K562 (cell line): ENCODE results near the gene ZG16B. TPM values are rescaled to one million over a fixed set of nuclear protein-coding genes. Genes with fewer than 3 reads are reported as not detected.

Source experiments
- CEBPG ChIP-seq, 3 experiments: fragments of 200-800 bp in 1 of 3; sonication (Bioruptor generic) in 1 of 3; sonication (generic) in 1 of 3; formaldehyde crosslinking in 1 of 3; IDR thresholded peaks in 2 of 3; conservative IDR thresholded peaks in 1 of 3; 2 replicates each; pipeline versions ENCODE4 v1.6.1 to v1.8.0; 2016 to 2022; ENCODE audit warnings: missing compliant biosample characterization in 2 of 3, missing genetic modification characterization in 2 of 3, mild to moderate bottlenecking in 1 of 3, missing genetic modification reagents in 1 of 3
- CXXC5 ChIP-seq: fragments of 250-450 bp; sonication (Bioruptor Pico); IDR thresholded peaks from 2 replicates; pipeline ENCODE4 v1.8.0; 2022; ENCODE audit warnings: inconsistent platforms, mild to moderate bottlenecking, moderate library complexity
- EWSR1 ChIP-seq: fragments of 450-650 bp; IDR thresholded peaks from 2 replicates; pipeline ENCODE4 v1.6.1; 2018; ENCODE audit warnings: borderline replicate concordance, mild to moderate bottlenecking, low read depth, moderate library complexity; ENCODE audit not compliant: partially characterized antibody
- KDM5B ChIP-seq: fragments of 200-600 bp; sonication (generic); IDR thresholded peaks from 2 replicates; pipeline ENCODE4 v1.6.1; 2012; ENCODE audit warnings: low read depth, mild to moderate bottlenecking, moderate library complexity, low read length, control low read depth, inconsistent platforms; ENCODE audit not compliant: insufficient replicate concordance
- L3MBTL2 ChIP-seq: fragments of 450-650 bp; IDR thresholded peaks from 2 replicates; pipeline ENCODE4 v1.6.1; 2016; ENCODE audit warnings: mild to moderate bottlenecking, moderate library complexity
- LARP7 ChIP-seq: fragments of 450-650 bp; IDR thresholded peaks from 2 replicates; pipeline ENCODE4 v1.6.1; 2016
- MTA3 ChIP-seq: fragments of 450-650 bp; formaldehyde crosslinking; IDR thresholded peaks from 2 replicates; pipeline ENCODE4 v1.6.1; 2017; ENCODE audit warnings: mild to moderate bottlenecking, borderline replicate concordance
- NR3C1 ChIP-seq: sonication (generic); formaldehyde crosslinking; IDR thresholded peaks from 2 replicates; pipeline ENCODE4 v1.8.1; 2022; ENCODE audit warnings: missing genetic modification reagents
- RAD51 ChIP-seq: fragments of 450-650 bp; IDR thresholded peaks from 2 replicates; pipeline ENCODE4 v1.7.1; 2016; ENCODE audit warnings: low read depth, mild to moderate bottlenecking, borderline replicate concordance
- ZNF253 ChIP-seq: fragments of 250-450 bp; sonication (Bioruptor Pico); conservative IDR thresholded peaks from 2 replicates; pipeline ENCODE4 v1.6.1; 2021; ENCODE audit warnings: mild to moderate bottlenecking
- polyA plus RNA-seq, 8 experiments: library from polyadenylated mRNA; depleted of rRNA in 4 of 8; stranded (reverse) in 5 of 8; unstranded in 3 of 8; fragments of >200 nt; fragmentation: Nextera tagmentation in 2 of 8; fragmentation: Illumina TruSeq in 1 of 8; extraction: Ambion mirVana in 2 of 8; extraction: Trizol in 1 of 8; gene quantifications; 2 replicates each; pipeline versions ENCODE4 v1.2.1 to v1.2.3, GENCODE V29; 2011 to 2014; ENCODE audit warnings: inconsistent platforms in 1 of 8, missing spikeins in 1 of 8
- total RNA-seq, 7 experiments: library from RNA; depleted of rRNA in 6 of 7; stranded (reverse); fragments of >200 nt in 6 of 7; fragmentation: Illumina TruSeq in 2 of 7; extraction: Trizol in 2 of 7; gene quantifications; 2 replicates each; pipeline versions ENCODE4 v1.2.1 to v1.2.3, GENCODE V29; 2011 to 2021; ENCODE audit warnings: low replicate concordance in 1 of 7
- TF ChIP-seq, protein P1 (sequence below): fragments of 450-650 bp; IDR thresholded peaks from 2 replicates; pipeline ENCODE4 v1.6.1; 2016; ENCODE audit warnings: mild to moderate bottlenecking, moderate library complexity

ZG16B gene
- total and polyA plus RNA-seq, 9 of the 15 experiments (the other 6 are each of a cell fraction or from before 2014, with no cell fraction given), result 0.25 to 0.43 (median 0.34) TPM; not detected in 5

GRCh38 chr16:2817340-2818271, 12.5 kb upstream of the ZG16B start (continued):
- TF ChIP-seq, protein P1, sequence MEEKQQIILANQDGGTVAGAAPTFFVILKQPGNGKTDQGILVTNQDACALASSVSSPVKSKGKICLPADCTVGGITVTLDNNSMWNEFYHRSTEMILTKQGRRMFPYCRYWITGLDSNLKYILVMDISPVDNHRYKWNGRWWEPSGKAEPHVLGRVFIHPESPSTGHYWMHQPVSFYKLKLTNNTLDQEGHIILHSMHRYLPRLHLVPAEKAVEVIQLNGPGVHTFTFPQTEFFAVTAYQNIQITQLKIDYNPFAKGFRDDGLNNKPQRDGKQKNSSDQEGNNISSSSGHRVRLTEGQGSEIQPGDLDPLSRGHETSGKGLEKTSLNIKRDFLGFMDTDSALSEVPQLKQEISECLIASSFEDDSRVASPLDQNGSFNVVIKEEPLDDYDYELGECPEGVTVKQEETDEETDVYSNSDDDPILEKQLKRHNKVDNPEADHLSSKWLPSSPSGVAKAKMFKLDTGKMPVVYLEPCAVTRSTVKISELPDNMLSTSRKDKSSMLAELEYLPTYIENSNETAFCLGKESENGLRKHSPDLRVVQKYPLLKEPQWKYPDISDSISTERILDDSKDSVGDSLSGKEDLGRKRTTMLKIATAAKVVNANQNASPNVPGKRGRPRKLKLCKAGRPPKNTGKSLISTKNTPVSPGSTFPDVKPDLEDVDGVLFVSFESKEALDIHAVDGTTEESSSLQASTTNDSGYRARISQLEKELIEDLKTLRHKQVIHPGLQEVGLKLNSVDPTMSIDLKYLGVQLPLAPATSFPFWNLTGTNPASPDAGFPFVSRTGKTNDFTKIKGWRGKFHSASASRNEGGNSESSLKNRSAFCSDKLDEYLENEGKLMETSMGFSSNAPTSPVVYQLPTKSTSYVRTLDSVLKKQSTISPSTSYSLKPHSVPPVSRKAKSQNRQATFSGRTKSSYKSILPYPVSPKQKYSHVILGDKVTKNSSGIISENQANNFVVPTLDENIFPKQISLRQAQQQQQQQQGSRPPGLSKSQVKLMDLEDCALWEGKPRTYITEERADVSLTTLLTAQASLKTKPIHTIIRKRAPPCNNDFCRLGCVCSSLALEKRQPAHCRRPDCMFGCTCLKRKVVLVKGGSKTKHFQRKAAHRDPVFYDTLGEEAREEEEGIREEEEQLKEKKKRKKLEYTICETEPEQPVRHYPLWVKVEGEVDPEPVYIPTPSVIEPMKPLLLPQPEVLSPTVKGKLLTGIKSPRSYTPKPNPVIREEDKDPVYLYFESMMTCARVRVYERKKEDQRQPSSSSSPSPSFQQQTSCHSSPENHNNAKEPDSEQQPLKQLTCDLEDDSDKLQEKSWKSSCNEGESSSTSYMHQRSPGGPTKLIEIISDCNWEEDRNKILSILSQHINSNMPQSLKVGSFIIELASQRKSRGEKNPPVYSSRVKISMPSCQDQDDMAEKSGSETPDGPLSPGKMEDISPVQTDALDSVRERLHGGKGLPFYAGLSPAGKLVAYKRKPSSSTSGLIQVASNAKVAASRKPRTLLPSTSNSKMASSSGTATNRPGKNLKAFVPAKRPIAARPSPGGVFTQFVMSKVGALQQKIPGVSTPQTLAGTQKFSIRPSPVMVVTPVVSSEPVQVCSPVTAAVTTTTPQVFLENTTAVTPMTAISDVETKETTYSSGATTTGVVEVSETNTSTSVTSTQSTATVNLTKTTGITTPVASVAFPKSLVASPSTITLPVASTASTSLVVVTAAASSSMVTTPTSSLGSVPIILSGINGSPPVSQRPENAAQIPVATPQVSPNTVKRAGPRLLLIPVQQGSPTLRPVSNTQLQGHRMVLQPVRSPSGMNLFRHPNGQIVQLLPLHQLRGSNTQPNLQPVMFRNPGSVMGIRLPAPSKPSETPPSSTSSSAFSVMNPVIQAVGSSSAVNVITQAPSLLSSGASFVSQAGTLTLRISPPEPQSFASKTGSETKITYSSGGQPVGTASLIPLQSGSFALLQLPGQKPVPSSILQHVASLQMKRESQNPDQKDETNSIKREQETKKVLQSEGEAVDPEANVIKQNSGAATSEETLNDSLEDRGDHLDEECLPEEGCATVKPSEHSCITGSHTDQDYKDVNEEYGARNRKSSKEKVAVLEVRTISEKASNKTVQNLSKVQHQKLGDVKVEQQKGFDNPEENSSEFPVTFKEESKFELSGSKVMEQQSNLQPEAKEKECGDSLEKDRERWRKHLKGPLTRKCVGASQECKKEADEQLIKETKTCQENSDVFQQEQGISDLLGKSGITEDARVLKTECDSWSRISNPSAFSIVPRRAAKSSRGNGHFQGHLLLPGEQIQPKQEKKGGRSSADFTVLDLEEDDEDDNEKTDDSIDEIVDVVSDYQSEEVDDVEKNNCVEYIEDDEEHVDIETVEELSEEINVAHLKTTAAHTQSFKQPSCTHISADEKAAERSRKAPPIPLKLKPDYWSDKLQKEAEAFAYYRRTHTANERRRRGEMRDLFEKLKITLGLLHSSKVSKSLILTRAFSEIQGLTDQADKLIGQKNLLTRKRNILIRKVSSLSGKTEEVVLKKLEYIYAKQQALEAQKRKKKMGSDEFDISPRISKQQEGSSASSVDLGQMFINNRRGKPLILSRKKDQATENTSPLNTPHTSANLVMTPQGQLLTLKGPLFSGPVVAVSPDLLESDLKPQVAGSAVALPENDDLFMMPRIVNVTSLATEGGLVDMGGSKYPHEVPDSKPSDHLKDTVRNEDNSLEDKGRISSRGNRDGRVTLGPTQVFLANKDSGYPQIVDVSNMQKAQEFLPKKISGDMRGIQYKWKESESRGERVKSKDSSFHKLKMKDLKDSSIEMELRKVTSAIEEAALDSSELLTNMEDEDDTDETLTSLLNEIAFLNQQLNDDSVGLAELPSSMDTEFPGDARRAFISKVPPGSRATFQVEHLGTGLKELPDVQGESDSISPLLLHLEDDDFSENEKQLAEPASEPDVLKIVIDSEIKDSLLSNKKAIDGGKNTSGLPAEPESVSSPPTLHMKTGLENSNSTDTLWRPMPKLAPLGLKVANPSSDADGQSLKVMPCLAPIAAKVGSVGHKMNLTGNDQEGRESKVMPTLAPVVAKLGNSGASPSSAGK, result peak; percentile 83
- no peak for TF ChIP-seq ZNF253
- 0 out of 2 replicates have a peak, but pooled peaks have one; percentile 25 for TF ChIP-seq CEBPG (CRISPR knock-in tag; IDR thresholded peaks at IDR 0.05)
- no peak for TF ChIP-seq CEBPG (tag; conservative IDR thresholded peaks at IDR 0.05 in 1 of 2, IDR thresholded peaks at IDR 0.05 in 1 of 2)
- TF ChIP-seq EWSR1, result no peak
- TF ChIP-seq L3MBTL2, result peak; percentile 56
- TF ChIP-seq LARP7, result no peak
- TF ChIP-seq MTA3, result peak; percentile 17; the same call in 1 of the 2 replicates
- peak; percentile 36 for TF ChIP-seq KDM5B
- no peak; the same call in 1 of the 2 replicates for TF ChIP-seq NR3C1 (CRISPR knock-in tag)
- TF ChIP-seq CXXC5 (CRISPR knock-in tag), result peak; percentile 8; the same call in 1 of the 2 replicates
- peak; percentile 41; the same call in 1 of the 2 replicates for TF ChIP-seq RAD51
